NCI-H2227 treated with DMSO at 0.1 percent for 48 hours (cell line): ENCODE results near the gene DAGLA.

Experiments
- DNase-seq: peaks from one replicate; lab custom pipeline; 2025; lab: John Stamatoyannopoulos, UW

Gene DAGLA

DNA sequence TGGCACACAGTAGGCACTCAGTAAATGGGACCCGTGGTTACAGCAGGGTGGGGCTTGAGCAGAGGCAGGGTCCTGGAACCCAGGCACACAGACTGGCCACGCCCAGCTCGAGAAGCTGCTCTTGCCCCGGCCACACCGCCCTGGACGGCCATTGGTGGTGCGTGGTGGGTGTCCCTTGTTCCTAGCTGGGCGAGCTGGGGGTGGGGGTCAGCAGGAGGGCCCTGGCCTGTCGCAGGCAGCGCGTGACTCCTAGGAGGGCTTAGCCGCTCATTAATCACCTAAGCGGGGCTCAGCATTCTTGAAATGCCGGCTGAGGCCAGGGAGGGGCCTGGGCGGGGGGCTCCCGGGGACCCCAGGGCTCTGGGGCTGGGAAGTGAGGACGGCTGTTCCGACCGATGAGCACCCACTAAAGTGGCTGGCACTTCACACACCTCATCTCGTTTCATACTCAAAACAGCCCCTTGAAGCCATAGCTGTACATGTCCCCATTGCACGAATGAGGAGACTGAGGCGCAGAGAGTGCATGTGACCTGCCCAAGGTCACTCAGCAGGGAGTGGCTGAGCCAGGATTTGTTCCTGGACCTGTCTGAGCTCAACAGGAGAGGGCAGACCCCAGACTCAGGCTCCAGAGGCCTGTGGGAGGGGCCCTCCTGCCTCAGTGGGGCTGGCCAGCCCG lies 83.9 kb downstream of the DAGLA start:
- DNase-seq: no peak

DNA sequence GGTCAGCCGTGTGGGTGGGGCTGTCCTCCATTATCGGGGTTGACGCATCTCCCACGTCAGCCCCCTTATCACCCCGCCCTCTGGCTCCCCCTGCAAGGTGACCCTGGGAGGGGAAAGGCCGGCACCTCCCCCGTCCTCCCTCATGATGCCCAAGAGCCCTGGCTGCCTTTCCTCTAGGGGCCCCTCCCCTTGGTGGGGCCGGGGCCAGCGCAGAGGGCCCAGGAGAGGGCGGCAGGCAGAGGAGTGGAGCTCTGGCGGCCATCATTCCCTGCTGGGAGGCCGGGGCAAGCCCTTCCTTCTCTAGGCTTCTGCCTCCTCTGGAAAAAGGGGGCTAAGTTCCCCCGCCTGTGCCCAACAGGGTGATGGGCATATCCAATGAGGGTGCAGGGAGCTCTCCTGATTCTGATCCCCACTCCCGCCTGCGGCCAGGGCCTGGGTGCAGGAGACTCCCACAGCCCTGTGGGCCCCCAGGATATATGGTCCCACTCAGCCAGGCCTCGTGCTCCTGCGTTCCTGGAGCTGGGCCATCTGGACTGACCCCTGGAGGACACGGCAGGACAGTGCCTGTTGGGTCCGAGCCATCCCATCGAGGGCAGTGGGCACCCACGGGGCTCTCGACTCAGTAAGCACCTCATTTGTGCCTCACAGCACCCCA lies 84.5 kb downstream of the DAGLA start:
- no peak for DNase-seq

DNA sequence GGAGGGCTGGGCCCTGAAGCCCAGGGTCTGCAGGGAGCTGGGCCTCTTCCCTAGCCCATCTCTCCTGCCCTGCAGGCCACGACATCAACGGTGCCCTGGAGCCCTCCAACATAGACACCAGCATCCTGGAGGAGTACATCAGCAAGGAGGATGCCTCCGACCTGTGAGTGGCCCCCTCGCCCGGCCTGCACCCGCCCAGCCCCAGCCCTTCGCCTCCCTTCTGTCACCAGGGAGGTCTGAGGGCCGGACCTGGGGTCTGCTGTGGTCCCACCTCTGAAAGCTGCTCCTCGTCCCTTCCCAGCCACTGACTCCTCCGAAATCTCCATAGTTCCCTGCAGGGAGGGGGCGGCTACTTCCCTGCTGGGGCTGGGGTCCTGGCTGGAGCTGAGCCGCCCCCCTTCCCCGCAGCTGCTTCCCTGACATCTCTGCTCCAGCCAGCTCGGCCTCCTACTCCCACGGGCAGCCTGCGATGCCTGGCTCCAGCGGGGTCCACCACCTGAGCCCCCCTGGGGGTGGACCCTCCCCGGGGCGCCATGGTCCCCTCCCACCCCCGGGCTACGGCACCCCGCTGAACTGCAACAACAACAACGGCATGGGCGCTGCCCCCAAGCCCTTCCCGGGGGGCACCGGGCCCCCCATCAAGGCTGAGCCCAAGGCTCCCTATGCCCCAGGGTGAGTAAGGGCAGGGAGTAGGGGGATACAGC lies 85.5 kb downstream of the DAGLA start:
- DNase-seq: no peak

DNA sequence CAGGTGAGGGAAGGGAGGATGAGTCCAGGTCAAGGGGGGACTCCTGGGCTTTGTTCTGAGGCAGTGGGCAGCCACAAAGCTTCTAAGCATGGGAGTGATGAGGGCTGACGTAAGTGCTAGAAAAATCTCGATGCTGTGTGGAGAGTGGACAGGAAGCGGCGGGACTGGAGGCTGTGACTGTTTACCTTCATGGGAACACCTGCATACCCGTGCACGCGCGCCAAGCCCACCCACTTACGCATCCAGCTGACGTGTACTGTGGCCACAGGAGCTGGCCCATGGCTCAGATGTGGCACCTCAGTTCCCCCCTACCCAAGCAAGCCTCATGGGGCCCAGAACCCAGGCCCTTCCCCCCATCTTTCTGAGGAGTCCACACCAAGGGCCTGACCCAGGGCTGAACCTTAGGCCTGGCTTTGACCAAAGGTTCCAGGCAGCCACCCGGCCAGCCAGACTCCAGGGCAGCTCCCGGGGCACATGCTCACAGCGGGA lies 86.2 kb downstream of the DAGLA start:
- DNase-seq: no peak

DNA sequence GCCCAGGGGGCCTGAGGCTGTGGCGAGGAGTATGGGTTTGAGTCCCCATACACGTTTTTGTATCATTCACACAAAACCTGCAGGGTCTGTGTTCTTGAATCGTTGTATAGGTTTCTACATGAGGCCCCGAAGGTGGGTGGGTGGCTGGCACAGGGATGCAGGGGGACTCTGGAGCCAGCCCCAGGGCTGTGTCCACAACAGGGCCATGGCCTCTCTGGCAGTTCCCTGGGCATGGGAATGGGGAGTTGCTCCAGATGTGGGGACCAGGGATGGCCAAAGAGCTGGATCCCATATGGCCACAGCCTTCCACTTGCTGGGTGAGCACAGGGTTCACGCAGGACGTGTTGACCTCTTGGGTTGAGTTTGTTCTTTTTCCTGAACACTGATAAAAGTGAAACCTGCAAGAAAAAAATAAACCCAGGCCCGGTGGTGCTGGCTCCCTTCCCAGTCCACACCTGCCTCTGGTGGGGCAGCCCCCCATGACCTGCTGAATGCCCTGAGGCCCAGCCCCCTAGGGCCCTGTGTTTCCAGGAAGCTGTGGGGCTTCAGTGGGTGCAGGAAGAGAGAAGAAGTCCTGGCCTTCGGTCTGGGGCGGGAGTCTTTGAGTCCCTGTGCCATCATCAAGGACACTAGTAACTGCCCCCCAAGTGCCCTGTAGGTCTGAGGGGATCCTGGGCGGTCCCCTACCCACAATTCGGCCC lies 88.3 kb downstream of the DAGLA start:
- no peak for DNase-seq

DNA sequence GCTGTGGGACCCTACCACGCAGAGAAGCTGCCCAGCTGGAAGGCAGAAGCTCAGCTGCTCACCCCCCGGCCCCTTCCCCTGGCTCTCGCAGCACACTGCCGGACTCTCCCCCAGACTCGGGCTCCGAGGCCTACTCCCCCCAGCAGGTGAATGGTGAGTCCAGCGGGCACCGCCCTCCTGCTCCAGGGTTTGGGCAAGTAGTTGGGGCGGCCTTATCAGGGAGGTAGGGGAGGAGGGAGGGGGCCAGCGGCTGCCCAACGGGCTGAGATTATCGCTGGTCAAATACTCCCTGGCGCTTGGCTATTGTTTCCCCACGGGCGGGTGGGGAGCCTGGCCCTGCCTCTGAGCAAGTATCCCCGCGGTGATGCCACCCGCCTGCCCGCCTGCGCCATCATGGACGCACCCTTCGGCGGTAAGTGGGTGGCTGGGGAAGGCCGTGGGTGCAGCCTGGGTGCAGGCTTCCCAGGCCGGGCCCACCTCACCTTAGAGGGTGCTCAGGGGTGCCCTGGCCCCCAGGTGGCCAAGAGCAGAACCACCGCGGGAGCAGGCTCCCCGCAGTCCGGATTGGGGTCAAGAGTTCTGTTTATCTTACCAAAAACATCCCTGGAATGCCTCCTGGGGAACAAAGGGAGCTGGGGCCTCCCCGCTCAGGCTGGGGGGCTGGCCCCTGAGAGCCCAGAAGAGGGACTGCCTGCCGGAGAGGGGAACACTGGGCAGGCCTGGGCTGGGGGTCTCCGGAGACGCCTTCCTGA lies 89.2 kb downstream of the DAGLA start:
- no peak for DNase-seq

DNA sequence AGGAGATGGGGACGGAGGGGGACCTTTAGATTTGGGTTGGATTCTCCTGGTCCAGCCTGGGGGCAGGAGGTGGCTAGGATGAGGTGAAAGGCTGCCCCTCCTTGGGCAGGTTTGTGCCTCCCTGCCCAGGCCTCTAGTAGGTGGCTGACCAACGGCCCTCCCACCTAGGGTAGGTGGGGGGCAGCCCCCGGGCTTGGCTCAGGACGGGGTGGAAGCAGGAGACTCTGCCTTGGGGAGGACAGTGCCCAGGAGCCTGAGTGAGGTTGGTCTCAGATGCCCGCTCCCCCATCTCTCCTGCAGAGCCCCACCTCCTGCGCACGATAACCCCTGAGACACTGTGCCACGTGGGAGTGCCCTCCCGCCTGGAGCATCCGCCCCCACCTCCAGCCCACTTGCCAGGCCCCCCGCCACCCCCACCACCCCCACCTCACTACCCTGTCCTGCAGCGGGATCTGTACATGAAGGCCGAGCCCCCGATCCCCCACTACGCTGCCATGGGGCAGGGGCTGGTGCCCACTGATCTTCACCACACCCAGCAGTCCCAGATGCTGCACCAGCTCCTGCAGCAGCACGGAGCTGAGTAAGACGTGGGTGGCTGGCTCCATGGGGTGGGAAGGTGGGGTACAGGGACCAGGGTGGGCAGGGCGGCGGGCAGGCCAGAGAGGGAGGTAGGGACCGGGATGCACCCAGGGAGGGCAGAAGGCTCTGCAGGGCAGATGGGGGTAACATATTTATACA lies 89.9 kb downstream of the DAGLA start:
- no peak for DNase-seq

DNA sequence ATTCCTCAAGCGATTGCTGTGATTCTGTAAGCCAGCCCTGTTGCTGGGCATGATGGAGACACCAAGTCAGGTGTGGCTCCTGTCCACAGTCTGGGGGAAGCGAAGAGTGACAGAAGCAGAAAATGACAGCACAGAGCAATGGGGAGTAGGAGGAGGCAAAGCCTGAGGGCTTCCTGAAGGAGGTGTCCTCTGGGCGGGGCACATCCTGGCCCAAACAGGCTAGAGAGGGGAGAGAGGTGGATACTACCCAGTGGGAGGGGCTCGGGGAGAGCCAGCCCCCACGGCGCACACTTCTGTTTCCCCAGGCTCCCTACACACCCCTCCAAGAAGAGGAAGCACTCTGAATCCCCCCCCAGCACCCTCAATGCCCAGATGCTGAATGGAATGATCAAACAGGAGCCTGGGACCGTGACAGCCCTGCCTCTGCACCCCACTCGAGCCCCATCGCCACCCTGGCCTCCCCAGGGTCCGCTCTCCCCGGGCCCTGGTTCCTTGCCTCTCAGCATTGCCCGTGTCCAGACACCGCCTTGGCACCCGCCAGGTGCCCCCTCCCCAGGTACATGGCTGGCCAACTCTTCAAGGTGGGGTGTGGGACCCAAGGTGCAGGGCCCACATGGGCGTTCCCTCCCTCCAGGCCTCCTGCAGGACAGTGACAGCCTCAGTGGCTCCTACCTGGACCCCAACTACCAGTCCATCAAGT lies 91.2 kb downstream of the DAGLA start:
- no peak for DNase-seq

DNA sequence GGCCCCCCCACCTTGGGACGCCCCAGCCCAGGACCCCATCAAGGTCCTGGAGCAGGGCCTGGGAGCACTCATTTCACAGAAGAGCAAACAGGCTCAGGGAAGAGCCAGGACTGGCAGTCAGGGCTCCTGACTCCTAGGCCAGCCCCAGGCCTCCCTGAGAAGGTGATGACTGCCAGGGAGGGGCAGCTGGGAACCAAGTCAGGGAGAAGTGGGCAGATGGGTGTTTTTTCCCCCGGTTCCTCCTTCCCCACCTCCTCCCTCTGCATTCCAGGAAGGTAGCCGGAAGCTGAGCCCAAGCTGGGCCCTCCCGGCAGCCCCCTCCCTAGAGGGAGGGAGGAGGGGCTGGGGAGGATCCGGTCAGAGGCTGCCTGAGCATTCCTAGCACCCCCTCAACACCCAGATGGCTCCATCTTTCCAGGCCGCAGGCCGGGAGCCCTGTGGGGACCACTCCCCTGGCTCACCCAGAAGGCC lies 91.8 kb downstream of the DAGLA start:
- DNase-seq: no peak

DNA sequence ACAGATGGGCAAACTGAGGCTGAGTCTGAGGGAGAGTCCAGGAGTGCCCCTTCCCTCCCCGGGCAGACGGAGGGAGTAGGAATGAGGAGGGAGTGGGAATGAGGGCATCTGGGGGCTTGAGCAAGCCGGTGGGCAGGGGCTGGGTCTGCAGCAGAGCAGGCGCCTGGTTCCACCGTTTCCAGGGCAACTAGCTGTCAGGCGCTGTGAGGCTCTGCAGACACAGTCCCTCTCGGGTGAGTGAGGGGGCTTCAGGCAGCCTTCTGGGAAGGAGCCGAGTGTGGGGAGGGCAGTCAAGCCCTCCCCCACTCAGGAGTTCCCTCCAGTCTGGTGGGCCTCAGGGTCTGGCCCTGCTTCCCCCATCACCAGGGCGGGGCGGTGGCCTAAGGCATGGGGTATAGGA lies 93.2 kb downstream of the DAGLA start:
- DNase-seq: no peak

DNA sequence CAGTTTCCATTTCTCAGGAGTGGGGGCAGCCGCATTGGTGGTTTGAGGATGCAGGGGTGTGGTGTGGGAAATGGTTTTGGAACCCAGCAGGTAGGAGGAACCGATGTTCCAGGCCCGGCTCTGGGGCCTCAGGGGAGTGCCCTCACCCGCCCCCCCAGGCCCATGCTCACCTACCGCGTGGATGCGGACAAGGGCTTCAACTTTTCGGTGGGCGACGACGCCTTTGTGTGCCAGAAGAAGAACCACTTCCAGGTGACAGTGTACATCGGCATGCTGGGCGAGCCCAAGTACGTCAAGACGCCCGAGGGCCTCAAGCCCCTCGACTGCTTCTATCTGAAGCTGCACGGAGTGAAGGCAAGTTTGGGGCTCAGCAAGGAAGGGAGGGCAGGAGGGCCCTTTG lies 93.6 kb downstream of the DAGLA start:
- DNase-seq: no peak

DNA sequence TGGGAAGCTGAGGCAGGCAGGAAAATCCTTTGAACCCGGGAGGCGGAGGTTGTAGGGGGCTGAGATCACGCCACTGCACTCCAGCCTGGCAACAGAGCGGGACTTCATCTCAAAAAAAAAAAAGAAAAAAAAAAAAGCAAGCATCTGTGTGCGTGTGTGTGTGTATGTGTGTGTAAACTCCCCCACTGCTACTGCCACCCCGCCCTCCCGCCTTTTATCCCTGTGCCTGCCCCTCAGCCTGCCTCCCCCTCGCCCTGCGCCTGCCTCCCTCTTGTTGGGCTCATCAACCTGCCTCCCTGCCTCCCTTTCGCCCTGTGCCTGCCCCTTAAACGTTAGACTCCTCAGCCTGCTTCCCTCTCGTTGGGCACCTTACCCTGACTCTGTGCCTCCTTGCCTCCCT lies 94.2 kb downstream of the DAGLA start:
- DNase-seq: no peak

DNA sequence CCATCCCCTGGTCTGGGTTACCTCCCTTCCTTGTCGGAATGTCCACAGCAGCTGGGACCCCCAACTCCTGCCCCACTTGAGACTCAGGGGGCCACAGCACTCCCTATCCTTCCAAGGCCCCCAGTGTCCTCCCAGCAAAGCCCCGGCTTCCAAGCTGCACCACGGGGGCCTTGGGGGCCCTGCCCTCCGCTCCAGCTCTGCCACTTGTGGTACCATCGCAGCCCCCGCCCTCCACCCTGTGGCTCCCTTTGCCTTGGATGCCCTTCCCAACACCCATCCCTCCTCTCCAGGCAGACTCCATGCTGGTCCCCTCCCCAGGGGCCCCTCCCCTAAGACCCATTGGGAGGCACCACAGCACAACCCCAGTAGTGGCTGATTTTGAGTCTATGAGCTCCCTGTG lies 94.9 kb downstream of the DAGLA start:
- no peak for DNase-seq

DNA sequence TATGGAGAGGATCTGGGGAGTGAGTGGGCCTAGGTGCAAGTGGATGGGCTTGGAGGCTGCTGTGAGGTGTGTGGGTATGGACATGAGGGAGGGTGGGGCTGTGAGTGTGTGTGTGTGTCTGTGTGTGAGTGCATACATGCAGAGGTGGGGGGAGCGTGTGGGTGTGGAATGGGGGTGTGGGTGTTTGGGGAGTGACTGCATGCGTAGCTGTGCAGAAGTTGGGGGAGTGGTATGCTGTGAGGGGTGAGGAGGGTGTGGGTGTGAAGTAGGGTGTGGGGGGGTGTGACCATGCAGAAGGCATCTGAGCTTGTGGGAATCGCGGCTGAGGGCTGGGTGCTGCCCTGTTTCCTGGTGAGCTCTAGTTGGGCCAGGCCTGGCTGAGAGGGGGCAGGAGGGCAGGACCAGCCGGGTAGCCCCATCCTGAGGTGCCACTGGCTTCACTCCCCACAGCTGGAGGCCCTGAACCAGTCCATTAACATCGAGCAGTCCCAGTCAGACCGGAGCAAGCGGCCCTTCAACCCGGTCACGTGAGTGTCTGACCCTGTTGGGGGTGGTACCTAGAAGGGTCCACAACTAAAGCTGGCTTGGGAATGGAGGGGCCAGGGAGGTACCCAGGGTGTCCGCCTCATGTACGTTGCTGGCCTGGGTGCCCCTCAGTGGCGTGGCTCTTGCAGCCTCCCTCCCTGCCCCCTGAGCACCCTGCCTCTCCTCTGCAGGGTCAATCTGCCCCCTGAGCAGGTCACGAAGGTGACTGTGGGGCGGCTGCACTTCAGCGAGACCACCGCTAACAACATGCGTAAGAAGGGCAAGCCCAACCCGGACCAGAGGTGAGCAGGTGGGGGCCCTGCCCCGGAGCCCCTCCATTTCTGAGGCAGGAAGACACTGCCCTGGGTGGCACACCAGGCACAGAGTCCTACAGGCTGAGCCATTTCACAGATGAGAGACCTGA lies 95.7 kb downstream of the DAGLA start:
- DNase-seq: no peak

DNA sequence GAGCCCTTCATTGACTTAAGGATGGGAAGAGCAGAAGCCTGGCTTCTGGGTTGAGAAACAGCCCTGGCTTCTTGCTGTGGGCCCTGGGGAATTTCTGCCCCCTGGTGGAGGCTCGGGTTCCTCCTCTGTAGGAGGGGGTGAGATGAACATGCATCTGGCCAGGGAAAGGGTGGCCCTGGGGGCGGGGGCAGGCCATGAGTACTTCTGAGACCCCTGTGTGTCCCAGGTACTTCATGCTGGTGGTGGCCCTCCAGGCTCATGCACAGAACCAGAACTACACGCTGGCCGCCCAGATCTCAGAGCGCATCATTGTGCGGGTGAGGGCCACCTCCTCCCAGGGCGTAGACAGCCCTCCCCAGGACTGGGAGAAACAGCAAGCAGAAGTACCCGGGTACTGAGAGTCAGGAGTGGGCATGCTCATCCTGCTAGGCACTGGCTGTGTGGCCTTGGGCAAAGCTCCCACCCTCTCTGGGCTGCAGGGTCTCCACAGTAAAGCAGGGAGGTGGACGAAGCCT lies 96.4 kb downstream of the DAGLA start:
- DNase-seq: no peak

DNA sequence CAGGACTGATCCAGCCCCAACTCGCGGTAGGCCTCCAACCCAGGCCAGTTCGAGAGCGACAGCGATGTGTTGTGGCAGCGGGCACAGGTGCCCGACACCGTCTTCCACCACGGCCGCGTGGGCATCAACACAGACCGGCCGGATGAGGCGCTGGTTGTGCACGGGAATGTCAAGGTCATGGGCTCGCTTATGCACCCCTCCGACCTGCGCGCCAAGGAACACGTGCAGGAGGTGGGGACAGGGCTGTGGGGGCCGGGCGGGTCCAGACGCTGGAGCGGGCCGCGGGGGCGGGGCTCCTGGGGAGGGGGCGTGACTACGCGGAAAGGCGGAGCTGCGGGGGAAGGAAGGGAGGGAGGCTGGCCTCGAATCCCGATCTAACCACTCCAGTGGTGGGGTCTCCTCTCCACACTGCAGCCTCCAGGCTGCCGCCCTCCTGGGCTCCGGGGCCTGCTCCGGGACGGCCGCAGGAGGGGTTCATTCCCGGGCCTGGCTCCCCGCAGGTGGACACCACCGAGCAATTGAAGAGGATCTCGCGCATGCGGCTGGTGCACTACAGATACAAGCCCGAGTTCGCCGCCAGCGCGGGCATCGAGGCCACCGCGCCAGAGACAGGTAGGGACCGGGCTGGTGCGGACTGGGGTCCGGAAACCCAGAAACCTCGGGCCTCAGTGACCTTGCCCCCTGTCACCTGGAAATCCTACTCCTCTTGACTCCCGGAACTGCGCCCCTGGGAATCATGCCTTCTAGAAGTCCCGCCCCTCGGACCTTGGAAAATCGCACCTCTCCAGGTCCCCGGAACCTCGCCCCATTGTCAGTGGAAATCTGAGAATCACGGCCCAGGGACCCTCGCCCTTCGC lies 97.3 kb downstream of the DAGLA start:
- no peak for DNase-seq

DNA sequence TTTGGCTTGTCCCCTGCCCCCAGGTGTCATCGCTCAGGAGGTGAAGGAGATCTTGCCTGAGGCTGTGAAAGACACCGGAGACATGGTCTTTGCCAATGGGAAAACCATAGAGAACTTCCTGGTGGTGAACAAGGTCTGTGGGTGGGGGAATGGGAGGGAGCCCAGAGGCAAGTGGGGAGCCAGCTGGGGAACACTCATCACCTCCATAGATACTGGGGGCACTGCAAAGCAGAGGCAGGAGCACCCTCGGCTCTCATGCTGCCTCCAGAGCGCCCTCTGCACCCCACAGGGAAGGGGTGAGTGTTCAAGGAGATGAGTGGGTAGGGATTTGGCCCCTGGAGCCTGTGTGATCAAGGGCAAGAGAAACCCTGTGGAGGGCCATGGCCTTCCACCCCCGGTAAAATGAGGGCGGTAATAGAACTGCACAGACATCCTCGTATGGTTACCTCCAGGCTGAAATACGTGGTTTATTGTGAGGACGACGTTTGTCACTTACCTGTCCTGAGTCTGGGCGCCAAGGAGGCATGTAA lies 98.2 kb downstream of the DAGLA start:
- DNase-seq: no peak
